GM19467 (cell line): ENCODE data around the gene VDAC1.
A peak's percentile ranks its signal among the peaks of the same experiment; 100 is the strongest.

Source experiments
- ATAC-seq: cut with Tn5 transposase; IDR thresholded peaks from one replicate; pipeline ENCODE4 v1.9.1; 2021; ENCODE audit warnings: mild to moderate bottlenecking, moderate library complexity; ENCODE audit not compliant: unreplicated experiment

Gene VDAC1

GRCh38 chr5:134025786-134026185 lies 21.0 kb upstream of the VDAC1 start:
- ATAC-seq, result no peak

- no peak for ATAC-seq
Measured at GRCh38 chr5:134024811-134025210, 20.0 kb upstream of the VDAC1 start.

- ATAC-seq, result no peak
Measured at GRCh38 chr5:134022333-134022732, 17.6 kb upstream of the VDAC1 start.

GRCh38 chr5:134020188-134020587 lies 15.4 kb upstream of the VDAC1 start:
- no peak for ATAC-seq

- ATAC-seq, result no peak
Measured at GRCh38 chr5:134019636-134020035, 14.9 kb upstream of the VDAC1 start.

- ATAC-seq, result no peak
Measured at GRCh38 chr5:134018986-134019316, 14.2 kb upstream of the VDAC1 start.

GRCh38 chr5:134018154-134018985 lies 13.6 kb upstream of the VDAC1 start:
- ATAC-seq, result no peak

GRCh38 chr5:134008266-134008749 lies 3.5 kb upstream of the VDAC1 start:
- no peak for ATAC-seq

GRCh38 chr5:134007581-134008265 lies 2.9 kb upstream of the VDAC1 start:
- ATAC-seq, result no peak

- no peak for ATAC-seq
Measured at GRCh38 chr5:134006115-134006514, 1.3 kb upstream of the VDAC1 start.

- ATAC-seq, result no peak
Measured at GRCh38 chr5:134005417-134006061, 764 bp upstream of the VDAC1 start.

GRCh38 chr5:134003817-134004625 lies 754 bp downstream of the VDAC1 start:
- ATAC-seq, result peak; percentile 34

GRCh38 chr5:134003064-134003816 lies 1.5 kb downstream of the VDAC1 start:
- no peak for ATAC-seq

- ATAC-seq, result no peak
Measured at GRCh38 chr5:134001938-134002731, 2.6 kb downstream of the VDAC1 start.

- no peak for ATAC-seq
Measured at GRCh38 chr5:134000696-134001453, 3.9 kb downstream of the VDAC1 start.

- no peak for ATAC-seq
Measured at GRCh38 chr5:134000091-134000511, 4.7 kb downstream of the VDAC1 start.

GRCh38 chr5:133998807-133999206 lies 6.0 kb downstream of the VDAC1 start:
- no peak for ATAC-seq

- ATAC-seq, result no peak
Measured at GRCh38 chr5:133998042-133998441, 6.7 kb downstream of the VDAC1 start.
